Upper lobe of right lung (tissue), 1 donor: ENCODE results near the gene PA2G4. TPM values are rescaled to one million over a fixed set of nuclear protein-coding genes. Genes with fewer than 3 reads are reported as not detected.

Source experiments
- ATAC-seq: fragments of 200-7000 bp; cut with Tn5 transposase; one replicate; pipeline ENCODE4 v1.9.1; 2020; ENCODE audit warnings: mild to moderate bottlenecking, moderate library complexity
- DNase-seq: peaks from one replicate; pipeline ENCODE4 v3.0.0-alpha.2; 2020
- H3K27ac ChIP-seq: fragments of 200-600 bp; one replicate; pipeline ENCODE4 v1.8.0; 2022
- H3K27me3 ChIP-seq: fragments of 200-600 bp; one replicate; pipeline ENCODE4 v1.8.0; 2022; ENCODE audit warnings: mild to moderate bottlenecking
- H3K36me3 ChIP-seq: fragments of 200-600 bp; one replicate; pipeline ENCODE4 v1.8.0; 2022
- H3K4me1 ChIP-seq: fragments of 200-600 bp; one replicate; pipeline ENCODE4 v1.8.0; 2022
- H3K4me3 ChIP-seq: fragments of 200-600 bp; one replicate; pipeline ENCODE4 v1.8.0; 2022; ENCODE audit warnings: mild to moderate bottlenecking
- H3K9me3 ChIP-seq: fragments of 200-600 bp; one replicate; pipeline ENCODE4 v1.8.0; 2022
- intact Hi-C: fragments of 100-400 bp; cut with DNase I; formaldehyde crosslinking; loops from one replicate; pipeline ENCODE4 v1.11.0; 2022
- total RNA-seq: library from RNA; stranded (reverse); fragmentation: NEBNext Ultra II Directional; extraction: Animal tissue kit (Norgen Biotek cat#: 25700); gene quantifications from one replicate; pipeline ENCODE4 v1.2.1, GENCODE V29; 2021
- TF ChIP-seq, protein P1 (sequence below): fragments of 200-600 bp; IDR thresholded peaks from one replicate; pipeline ENCODE4 v1.8.0; 2022; ENCODE audit warnings: antibody characterized with exemption
- donor health status: DM: no; HTN: yes; CAD: no; lungs with severe emphysema.

Gene PA2G4
- total RNA-seq, 1 donor from 2014 or later: 71.4 TPM

DNA sequence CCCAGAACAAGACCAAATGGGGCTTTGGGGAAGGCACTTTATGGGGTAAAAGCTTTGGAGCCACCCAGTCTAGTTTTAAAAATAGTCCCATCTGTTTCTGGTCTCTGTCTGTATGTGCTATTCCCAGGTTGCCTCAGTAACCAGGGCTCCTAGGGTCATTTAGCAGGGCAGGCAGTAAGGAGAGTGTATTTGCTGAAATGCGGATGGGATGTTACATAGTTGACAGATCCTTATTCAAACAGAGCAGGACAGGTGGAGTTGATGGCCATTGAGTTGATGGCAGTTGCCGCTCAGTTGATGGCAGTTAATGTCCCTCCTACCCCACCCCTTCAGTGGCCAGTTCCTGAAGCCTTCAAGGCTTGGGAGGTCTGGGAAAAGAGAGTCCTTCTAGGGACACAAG is 18.3 kb downstream of the PA2G4 start:
- no peak overlapping the region for H3K4me3 ChIP-seq
- H3K27me3 ChIP-seq: no peaks in the 10 kb centered on the region
- no peak for ATAC-seq
- H3K27ac ChIP-seq: no peak overlapping the region
- H3K4me1 ChIP-seq: peaks cover 52% of the 10 kb centered on the region
- TF ChIP-seq, protein P1, sequence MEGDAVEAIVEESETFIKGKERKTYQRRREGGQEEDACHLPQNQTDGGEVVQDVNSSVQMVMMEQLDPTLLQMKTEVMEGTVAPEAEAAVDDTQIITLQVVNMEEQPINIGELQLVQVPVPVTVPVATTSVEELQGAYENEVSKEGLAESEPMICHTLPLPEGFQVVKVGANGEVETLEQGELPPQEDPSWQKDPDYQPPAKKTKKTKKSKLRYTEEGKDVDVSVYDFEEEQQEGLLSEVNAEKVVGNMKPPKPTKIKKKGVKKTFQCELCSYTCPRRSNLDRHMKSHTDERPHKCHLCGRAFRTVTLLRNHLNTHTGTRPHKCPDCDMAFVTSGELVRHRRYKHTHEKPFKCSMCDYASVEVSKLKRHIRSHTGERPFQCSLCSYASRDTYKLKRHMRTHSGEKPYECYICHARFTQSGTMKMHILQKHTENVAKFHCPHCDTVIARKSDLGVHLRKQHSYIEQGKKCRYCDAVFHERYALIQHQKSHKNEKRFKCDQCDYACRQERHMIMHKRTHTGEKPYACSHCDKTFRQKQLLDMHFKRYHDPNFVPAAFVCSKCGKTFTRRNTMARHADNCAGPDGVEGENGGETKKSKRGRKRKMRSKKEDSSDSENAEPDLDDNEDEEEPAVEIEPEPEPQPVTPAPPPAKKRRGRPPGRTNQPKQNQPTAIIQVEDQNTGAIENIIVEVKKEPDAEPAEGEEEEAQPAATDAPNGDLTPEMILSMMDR: no peak
- intact Hi-C loops: loop anchor here (10.0 kb wide), 1 partner anchor 52 kb away; no protein-coding TSS in a partner anchor
- peaks cover 22% of the 10 kb centered on the region for H3K36me3 ChIP-seq
- no peaks in the 10 kb centered on the region for H3K9me3 ChIP-seq
- no peak for DNase-seq

DNA sequence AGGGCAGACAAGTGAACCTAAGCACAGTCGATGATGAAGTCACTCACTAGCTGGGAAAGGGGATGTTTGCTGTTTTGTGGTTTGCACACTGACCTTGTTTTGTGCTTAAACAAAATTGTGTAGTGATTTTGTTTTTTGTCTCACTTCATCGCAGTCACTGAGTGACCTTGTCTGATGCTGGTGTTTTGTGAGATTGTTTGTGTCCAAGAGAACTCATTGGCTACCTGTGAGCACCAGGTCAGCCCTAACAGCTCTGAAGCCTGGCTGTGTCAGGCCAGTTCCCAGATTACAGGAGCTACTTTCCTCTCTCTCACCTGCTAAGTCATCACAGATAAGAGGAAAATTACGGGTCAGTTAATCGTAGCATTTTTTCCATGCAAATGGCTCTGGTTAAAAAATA is 19.8 kb downstream of the PA2G4 start:
- no peak for DNase-seq
- intact Hi-C loops: loop anchor here (10.0 kb wide), 1 partner anchor 51 kb away; no protein-coding TSS in a partner anchor
- no peaks in the 10 kb centered on the region for H3K9me3 ChIP-seq
- no peak for ATAC-seq
- no peak overlapping the region for H3K4me3 ChIP-seq
- peak overlapping the region; percentile 83 for H3K27ac ChIP-seq
- peaks cover 46% of the 10 kb centered on the region for H3K4me1 ChIP-seq
- TF ChIP-seq, protein P1: no peak
- H3K36me3 ChIP-seq: peaks cover 20% of the 10 kb centered on the region
- H3K27me3 ChIP-seq: no peaks in the 10 kb centered on the region

DNA sequence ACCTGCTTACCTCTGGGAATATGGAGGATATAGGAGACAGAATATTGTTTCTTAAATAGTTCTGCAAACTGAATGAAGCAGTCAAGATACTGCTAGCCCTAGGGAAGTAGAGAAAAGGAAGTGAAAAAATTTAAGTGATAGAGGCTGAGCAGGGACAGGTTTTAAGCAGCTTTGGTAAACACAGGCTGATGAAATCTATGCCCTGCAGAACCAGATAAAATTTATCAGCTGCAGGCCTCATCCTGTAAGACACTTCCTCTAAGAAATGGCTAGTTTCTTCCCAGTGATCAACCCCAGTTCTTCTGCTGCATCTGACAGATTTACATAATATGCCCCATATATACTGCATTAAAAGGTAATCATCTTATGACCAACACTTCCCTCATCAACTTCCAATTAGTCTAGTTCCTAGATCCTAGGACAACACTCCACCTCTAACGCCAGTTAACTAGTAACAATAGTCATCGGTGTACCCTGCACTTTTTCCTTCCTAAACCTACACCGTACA is 22.4 kb downstream of the PA2G4 start:
- peaks cover 22% of the 10 kb centered on the region for H3K36me3 ChIP-seq
- intact Hi-C loops: loop anchor here (10.0 kb wide), 1 partner anchor 48 kb away; no protein-coding TSS in a partner anchor
- peak overlapping the region; percentile 83 for H3K27ac ChIP-seq
- no peaks in the 10 kb centered on the region for H3K9me3 ChIP-seq
- ATAC-seq (no peak), DNase-seq (no peak)
- no peaks in the 10 kb centered on the region for H3K27me3 ChIP-seq
- peaks cover 44% of the 10 kb centered on the region for H3K4me1 ChIP-seq
- H3K4me3 ChIP-seq: peak overlapping the region; percentile 37
- TF ChIP-seq, protein P1: no peak

DNA sequence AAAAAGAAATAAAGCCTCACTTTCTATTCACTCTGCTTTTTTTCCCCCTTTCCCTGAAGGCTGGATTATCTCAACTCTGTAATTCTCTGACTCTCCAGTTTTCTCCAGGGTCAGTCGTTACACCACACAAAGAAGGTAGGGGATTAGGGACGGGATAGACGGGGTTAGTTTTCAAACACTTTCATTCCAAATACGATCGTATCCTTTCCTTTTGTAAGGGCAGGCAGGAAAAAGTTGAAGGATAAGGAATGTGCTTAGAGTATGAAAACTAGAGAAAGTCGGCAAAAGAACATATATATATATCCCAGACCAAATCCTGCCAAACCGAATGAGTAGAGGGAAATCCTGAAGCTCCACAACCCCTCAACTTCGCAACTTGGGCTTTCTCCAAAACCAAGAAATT is 23.1 kb downstream of the PA2G4 start:
- TF ChIP-seq, protein P1: no peak
- ATAC-seq (no peak), DNase-seq (no peak)
- peak overlapping the region; percentile 37 for H3K4me3 ChIP-seq
- H3K36me3 ChIP-seq: peaks cover 25% of the 10 kb centered on the region
- no peaks in the 10 kb centered on the region for H3K9me3 ChIP-seq
- intact Hi-C loops: loop anchor here (10.0 kb wide), 1 partner anchor 47 kb away; no protein-coding TSS in a partner anchor
- H3K27ac ChIP-seq: peak overlapping the region; percentile 83
- H3K4me1 ChIP-seq: peaks cover 44% of the 10 kb centered on the region
- no peaks in the 10 kb centered on the region for H3K27me3 ChIP-seq

DNA sequence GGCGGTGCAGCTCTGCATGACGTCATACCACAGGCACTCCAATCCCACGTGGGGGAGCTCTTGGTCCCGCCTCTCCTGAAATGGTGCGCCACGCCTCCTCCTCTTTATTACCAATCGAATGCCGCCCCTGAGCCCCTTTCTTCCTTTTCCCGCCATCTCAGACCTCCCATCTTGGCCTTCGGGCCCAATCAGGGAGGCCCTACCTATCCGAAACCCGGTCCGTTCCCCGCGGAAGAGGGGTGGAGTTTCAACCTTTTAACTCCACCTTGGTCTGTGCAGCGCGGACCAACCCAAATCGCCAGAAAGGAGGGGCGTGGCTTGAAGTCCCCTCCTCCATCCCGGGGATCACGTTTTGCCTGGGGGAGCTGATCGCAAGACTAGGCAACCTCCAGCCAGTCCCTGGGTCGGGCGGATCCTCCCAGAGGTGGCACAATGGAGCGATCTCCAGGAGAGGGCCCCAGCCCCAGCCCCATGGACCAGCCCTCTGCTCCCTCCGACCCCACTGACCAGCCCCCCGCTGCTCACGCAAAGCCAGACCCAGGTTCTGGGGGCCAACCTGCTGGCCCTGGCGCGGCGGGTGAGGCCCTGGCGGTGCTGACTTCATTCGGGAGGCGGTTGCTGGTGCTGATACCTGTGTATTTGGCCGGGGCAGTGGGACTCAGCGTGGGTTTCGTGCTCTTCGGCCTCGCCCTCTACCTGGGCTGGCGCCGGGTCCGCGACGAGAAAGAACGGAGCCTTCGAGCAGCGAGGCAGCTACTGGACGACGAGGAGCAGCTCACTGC is 23.7 kb downstream of the PA2G4 start, which contains the start of gene ESYT1:
Gene ESYT1, plus strand, starts transcription at position 380 of the 782 bp plus-strand sequence. Its CDS starts 53 bp downstream, at position 433.
- Histone ChIP-seq H3K4me3 (peak within 1 kb of the TSS; percentile 77), H3K9me3 (no peaks in the 10 kb centered on the region), H3K27ac (peak within 1 kb of the TSS; percentile 83), H3K4me1 (peaks cover 44% of the 10 kb centered on the region), H3K36me3 (peaks cover 31% of the 10 kb centered on the region), H3K27me3 (no peaks in the 10 kb centered on the region)
- ATAC-seq (peak; percentile 93), DNase-seq (peak; percentile 97)
- intact Hi-C loops: loop anchor here (10.0 kb wide), 1 partner anchor 47 kb away; no protein-coding TSS in a partner anchor
- TF ChIP-seq, protein P1: no peak
